Sigmoid colon (tissue), 7 donors: ENCODE results near the gene LUC7L3. TPM values are rescaled to one million over a fixed set of nuclear protein-coding genes. Genes with fewer than 3 reads are reported as not detected.
"Not testable (repeated sequence)": the region's sequence is repeated elsewhere in the genome, so short reads cannot be mapped to it uniquely, and the experiment has no call there.

ENCODE experiments used
- DNase-seq: peaks from one replicate; pipeline ENCODE4 v3.0.0-alpha.2; 2019
- H3K27ac ChIP-seq, 4 donors: fragments of 200-600 bp; sonication (generic); one replicate each; pipeline ENCODE4 v1.5.1; 2016 to 2019; ENCODE audit warnings: mild to moderate bottlenecking in 1 of 4
- H3K27me3 ChIP-seq, 3 donors: fragments of 200-600 bp; sonication (generic); one replicate each; pipeline ENCODE4 v1.5.1; 2019; ENCODE audit warnings: mild to moderate bottlenecking in 1 of 3
- H3K36me3 ChIP-seq, 4 donors: fragments of 200-600 bp; sonication (generic); one replicate each; pipeline ENCODE4 v1.5.1; 2016 to 2019
- H3K4me1 ChIP-seq, 4 donors: fragments of 200-600 bp; sonication (generic); one replicate each; pipeline ENCODE4 v1.5.1; 2017 to 2019
- H3K4me3 ChIP-seq, 4 donors: fragments of 200-600 bp; sonication (generic); one replicate each; pipeline ENCODE4 v1.5.1; 2017 to 2019; ENCODE audit warnings: mild to moderate bottlenecking in 2 of 4, moderate library complexity in 1 of 4
- H3K9me3 ChIP-seq, 4 donors: fragments of 200-600 bp in 3 of 4; sonication (generic) in 3 of 4; one replicate each; pipeline versions ENCODE4 v1.5.1 to v1.6.1; 2013 to 2019
- EP300 ChIP-seq, 4 donors: sonication (generic); formaldehyde crosslinking; IDR thresholded peaks; one replicate each; pipeline ENCODE4 v1.6.1; 2017; ENCODE audit warnings: antibody characterized with exemption in 4 of 4
- POLR2A ChIP-seq, 2 donors: fragments of 450-650 bp; IDR thresholded peaks; one replicate each; pipeline ENCODE4 v1.6.1; 2016; ENCODE audit warnings: antibody characterized with exemption in 2 of 2, mild to moderate bottlenecking in 2 of 2, moderate library complexity in 2 of 2
- POLR2AphosphoS5 ChIP-seq, 4 donors: sonication (generic); formaldehyde crosslinking; IDR thresholded peaks; one replicate each; pipeline ENCODE4 v1.6.1; 2017; ENCODE audit warnings: antibody characterized with exemption in 4 of 4
- WGBS, 2 donors: extraction: QIAGEN DNeasy Blood & Tissue Kit; methylation state at CpG; one replicate each; pipeline ENCODE4 v1.1.7; 2013; 5-methylcytosine and 5-hydroxymethylcytosine counted together
- intact Hi-C: fragments of 100-400 bp; cut with DNase I; formaldehyde crosslinking; loops from one replicate; pipeline ENCODE4 v1.15.1; 2023
- polyA plus RNA-seq, 3 donors: library from polyadenylated mRNA; stranded (reverse); fragments of 200-250 nt; gene quantifications; one replicate each; pipeline ENCODE4 v1.2.3, GENCODE V29; 2013
- total RNA-seq, 4 donors: library from RNA; depleted of rRNA; stranded (reverse); fragments of >200 nt; gene quantifications; one replicate each; pipeline ENCODE4 v1.1.0, GENCODE V29; 2016
- TF ChIP-seq, protein P1 (sequence below), 4 experiments: fragments of 450-650 bp in 3 of 4; fragments of 200-600 bp in 1 of 4; IDR thresholded peaks; one replicate each; pipeline ENCODE4 v1.5.1; 2016 to 2019; ENCODE audit warnings: antibody characterized with exemption in 4 of 4, mild to moderate bottlenecking in 3 of 4, moderate library complexity in 2 of 4
- donor health status: healthy with polysubstance abuse.
- donor health status: Bipolar disorder and iron deficiency.
- donor health status: healthy.

Gene LUC7L3
- total and polyA plus RNA-seq, 7 donors: 43.2 to 188 (median 71.4) TPM

DNA sequence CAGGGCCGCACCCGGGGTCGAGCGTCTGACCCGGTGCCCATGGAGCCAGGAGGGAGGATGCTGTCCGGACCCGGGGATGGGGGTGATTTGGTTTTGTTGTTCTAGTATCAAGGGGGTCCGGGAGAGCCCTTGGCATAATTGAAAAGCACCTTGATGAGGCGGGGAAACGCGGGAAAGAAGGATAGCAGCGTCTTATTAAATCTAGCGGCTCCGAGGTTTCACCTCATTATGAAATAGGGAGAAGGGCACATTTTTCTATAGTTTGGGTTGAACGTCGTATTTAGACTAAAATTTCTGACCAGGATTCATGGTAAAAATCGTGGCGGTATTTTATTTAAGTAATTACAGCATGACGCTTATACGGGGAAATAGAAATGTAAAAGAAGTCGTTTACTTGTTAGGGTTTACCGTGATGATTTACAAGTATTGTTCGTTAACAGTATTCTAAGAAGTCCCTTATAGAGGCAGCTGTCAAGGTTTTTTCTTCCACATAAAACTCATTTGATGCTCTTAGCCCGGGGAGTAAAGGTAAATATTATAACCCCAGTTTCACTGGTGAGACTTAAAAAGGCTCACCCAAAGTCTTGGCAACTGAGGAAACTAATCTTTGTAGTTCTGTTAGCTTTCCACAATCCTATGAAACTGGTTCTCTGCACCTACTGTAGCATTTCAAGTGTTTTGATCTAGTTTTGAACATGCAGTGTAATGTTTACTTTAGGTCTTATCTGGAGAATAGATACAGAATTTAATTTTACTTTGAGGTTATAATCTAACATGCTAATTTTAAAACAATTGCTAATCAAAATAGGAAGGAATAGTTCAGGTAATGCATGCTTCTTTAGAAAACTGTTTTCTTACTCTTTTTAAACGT is 756 bp downstream of the LUC7L3 start:
- Histone ChIP-seq H3K27ac (peak overlapping the region; percentile 94 to 98 (median 96)), H3K36me3 (no peaks in the 10 kb centered on the region), H3K27me3 (no peaks in the 10 kb centered on the region), H3K9me3 (no peaks in the 10 kb centered on the region), H3K4me1 (peaks cover 0 to 47% (median 45%) of the 10 kb centered on the region in 4 donors), H3K4me3 (peak overlapping the region; percentile 70 to 98 (median 86))
- 0 to 1% methylated on average over 25 of the region's 25 CpGs for WGBS, 2 donors
- no peak for DNase-seq
- TF ChIP-seq, protein P1, sequence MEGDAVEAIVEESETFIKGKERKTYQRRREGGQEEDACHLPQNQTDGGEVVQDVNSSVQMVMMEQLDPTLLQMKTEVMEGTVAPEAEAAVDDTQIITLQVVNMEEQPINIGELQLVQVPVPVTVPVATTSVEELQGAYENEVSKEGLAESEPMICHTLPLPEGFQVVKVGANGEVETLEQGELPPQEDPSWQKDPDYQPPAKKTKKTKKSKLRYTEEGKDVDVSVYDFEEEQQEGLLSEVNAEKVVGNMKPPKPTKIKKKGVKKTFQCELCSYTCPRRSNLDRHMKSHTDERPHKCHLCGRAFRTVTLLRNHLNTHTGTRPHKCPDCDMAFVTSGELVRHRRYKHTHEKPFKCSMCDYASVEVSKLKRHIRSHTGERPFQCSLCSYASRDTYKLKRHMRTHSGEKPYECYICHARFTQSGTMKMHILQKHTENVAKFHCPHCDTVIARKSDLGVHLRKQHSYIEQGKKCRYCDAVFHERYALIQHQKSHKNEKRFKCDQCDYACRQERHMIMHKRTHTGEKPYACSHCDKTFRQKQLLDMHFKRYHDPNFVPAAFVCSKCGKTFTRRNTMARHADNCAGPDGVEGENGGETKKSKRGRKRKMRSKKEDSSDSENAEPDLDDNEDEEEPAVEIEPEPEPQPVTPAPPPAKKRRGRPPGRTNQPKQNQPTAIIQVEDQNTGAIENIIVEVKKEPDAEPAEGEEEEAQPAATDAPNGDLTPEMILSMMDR (IDR thresholded peaks at IDR 0.05): no peak
- TF ChIP-seq POLR2AphosphoS5 (IDR thresholded peaks at IDR 0.05) (no peak), POLR2A (IDR thresholded peaks at IDR 0.05) (no peak)
- intact Hi-C loops: no loop called here

DNA sequence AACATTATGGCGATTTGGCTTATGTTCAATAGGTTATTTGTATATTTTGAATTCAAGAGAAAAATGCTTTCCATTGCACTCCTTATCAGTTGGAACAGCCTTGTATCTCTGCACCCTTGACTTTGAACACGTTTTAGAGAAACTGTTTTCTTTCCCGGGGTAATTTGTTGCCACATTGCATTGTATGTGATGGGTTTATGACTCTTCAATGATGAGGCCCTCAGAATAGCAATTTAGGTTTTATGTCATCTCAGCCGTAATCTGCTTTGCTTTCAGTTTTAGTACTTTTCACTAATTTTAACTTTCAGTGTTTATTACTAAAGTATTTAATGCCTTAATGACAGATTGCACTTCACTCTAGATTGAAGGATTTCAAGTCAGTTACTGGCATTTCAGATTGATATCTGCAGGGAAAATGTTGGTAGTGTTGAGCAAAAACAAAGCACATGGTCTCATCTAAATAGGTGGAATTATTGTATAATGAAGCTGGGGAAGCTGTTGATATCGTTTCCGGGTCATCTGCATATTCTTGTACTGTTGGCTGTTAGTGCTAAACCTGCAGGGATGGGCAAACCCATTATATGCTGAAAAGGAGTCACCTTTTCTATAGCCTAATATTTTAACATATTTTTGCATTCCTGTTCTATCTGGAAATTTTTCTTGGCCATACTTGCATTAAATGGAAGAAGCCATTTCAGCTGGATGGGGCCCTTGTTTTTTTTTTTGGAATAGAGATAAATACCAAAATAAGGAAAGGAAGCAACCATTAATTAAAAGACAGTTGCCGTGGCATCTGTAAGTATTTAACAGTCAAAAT is 2.0 kb downstream of the LUC7L3 start:
- H3K27ac ChIP-seq: peak overlapping the region in 3 of 4 donors; percentile 94 to 97 (median 96)
- H3K4me3 ChIP-seq: peak overlapping the region; percentile 70 to 98 (median 86)
- intact Hi-C loops: no loop called here
- H3K4me1 ChIP-seq: peaks cover 0 to 58% (median 56%) of the 10 kb centered on the region in 4 donors
- no peaks in the 10 kb centered on the region for H3K36me3 ChIP-seq
- WGBS, 2 donors: 4 to 5% methylated on average over 7 of the region's 7 CpGs
- no peak for DNase-seq
- no peaks in the 10 kb centered on the region for H3K9me3 ChIP-seq
- H3K27me3 ChIP-seq: no peaks in the 10 kb centered on the region
- TF ChIP-seq POLR2A (IDR thresholded peaks at IDR 0.05): no peak
- TF ChIP-seq POLR2AphosphoS5 (IDR thresholded peaks at IDR 0.05): no peak
- TF ChIP-seq, protein P1 (IDR thresholded peaks at IDR 0.05): no peak
- TF ChIP-seq EP300 (IDR thresholded peaks at IDR 0.05): no peak

DNA sequence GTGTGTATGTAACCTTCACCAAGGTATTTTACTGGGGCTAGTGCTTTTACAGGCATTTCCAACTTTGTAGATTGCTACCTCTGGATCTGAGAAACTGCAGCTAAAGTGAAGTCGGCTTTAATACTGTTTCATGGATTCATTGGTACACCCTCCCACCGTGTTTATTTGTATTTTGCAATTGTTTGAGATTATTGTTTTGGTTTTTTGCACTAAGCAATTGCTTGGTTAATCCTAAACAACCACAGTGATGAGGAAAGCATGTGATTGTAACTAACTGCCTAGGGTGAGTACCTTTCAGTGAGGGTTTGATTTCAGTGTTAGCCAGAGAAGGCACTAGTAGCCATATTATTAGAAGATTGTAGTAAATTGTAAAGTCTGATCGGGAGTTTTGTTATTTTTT is 3.3 kb downstream of the LUC7L3 start:
- Histone ChIP-seq H3K4me3 (no peak overlapping the region), H3K27ac (no peak overlapping the region), H3K36me3 (no peaks in the 10 kb centered on the region), H3K9me3 (no peaks in the 10 kb centered on the region), H3K4me1 (peaks cover 0 to 71% (median 69%) of the 10 kb centered on the region in 4 donors), H3K27me3 (no peaks in the 10 kb centered on the region)
- TF ChIP-seq, protein P1 (IDR thresholded peaks at IDR 0.05): no peak
- TF ChIP-seq EP300 (IDR thresholded peaks at IDR 0.05) (no peak), POLR2AphosphoS5 (IDR thresholded peaks at IDR 0.05) (no peak), POLR2A (IDR thresholded peaks at IDR 0.05) (no peak)
- intact Hi-C loops: no loop called here
- no peak for DNase-seq
- 35 to 62% methylated on average over 3 of the region's 3 CpGs for WGBS, 2 donors

DNA sequence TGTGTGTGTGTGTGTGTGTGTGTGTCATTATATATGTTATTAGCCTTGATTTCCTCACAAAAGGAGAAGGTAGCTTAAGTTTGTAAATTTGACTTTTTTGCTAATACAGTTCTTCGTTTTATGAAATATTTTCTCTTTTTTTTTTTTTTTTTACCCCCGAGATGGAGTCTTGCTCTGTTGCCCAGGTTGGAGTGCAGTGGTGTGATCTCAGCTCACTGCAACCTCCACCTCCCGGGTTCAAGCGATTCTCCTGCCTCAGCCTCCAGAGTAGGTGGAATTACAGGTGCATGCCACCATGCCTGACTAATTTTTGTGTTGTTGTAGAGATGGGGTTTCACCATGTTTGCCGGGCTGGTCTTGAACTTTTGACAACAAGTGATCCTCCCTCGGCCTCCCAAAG is 5.2 kb downstream of the LUC7L3 start:
- DNase-seq, H3K27ac ChIP-seq, H3K4me3 ChIP-seq, H3K27me3 ChIP-seq, H3K9me3 ChIP-seq, H3K36me3 ChIP-seq, intact Hi-C loops: not testable (repeated sequence)
- peaks cover 0 to 85% (median 81%) of the 10 kb centered on the region in 4 donors for H3K4me1 ChIP-seq
- 93 to 95% methylated on average over 6 of the region's 6 CpGs for WGBS, 2 donors
